Activated CD4-positive, alpha-beta T cell treated with anti-CD3 and anti-CD28 coated beads for 48 hours (primary cell): ENCODE measurements around the gene NPHP4.

Source experiments
- DNase-seq: peaks from one replicate; pipeline ENCODE4 v3.0.0-alpha.2; 2020

The NPHP4 gene

GRCh38 chr1:5818755-5819154, 173.5 kb downstream of the NPHP4 start:
- DNase-seq = no peak

- DNase-seq = no peak
Measured at GRCh38 chr1:5815716-5816115, 176.5 kb downstream of the NPHP4 start.

GRCh38 chr1:5815211-5815610, 177.0 kb downstream of the NPHP4 start:
- no peak for DNase-seq

DNA sequence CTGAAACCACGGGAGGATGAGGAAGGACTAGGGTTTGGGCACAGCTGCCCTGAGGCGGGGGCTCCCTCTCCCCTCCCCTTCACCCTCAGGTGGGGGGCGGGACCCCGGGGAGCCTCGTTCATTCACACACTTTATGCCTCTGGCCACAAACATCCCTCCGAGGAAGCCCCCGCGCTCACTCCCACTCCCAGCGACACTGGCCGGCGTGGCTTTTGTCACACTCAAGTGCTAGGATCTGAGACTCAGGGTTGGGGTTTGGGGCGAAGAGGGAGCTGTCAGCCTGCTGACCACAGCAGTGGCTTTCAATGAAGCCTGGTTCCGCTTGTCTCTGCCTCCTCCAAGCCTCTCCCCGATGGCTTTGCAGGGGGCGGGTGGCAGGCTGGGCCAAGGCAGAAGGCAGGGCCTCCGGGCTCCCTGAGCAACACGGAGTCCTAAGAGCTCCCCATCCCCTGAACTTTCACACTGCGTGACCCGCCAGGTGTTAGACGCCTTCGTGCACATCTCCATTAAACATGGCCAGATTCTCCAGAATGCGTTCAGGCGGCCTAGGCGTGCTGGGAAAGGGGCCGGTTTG, 178.1 kb downstream of the NPHP4 start:
- DNase-seq = no peak

GRCh38 chr1:5813480-5813879, 178.7 kb downstream of the NPHP4 start:
- DNase-seq = no peak
